A673 (cell line): ENCODE results near the gene GLI3. TPM values are rescaled to one million over a fixed set of nuclear protein-coding genes. Genes with fewer than 3 reads are reported as not detected.

Source experiments
- BruUV-seq: library from RNA; stranded (reverse); fragments of 400-500 nt; replicated peaks from 2 replicates; lab custom pipeline; 2021; lab: Mats Ljungman, UMichigan
- CTCF ChIA-PET: fragments of 300-600 bp; sonication (Branson Sonifier 250); formaldehyde crosslinking; loops from one replicate; lab custom pipeline; 2022; ENCODE audit warnings: antibody characterized with exemption; lab: Charles Lee
- POLR2A ChIA-PET: fragments of 300-600 bp; sonication (Branson Sonifier 250); formaldehyde crosslinking; loops from one replicate; lab custom pipeline; 2022; ENCODE audit warnings: antibody characterized with exemption; ENCODE audit not compliant: low non-redundant PET; lab: Charles Lee
- DNase-seq: peaks from one replicate; pipeline ENCODE4 v3.0.0-alpha.2; 2015; ENCODE audit warnings: low spot score
- H3K27ac ChIP-seq: fragments of 200-600 bp; sonication (generic); 2 replicates; pipeline ENCODE4 v1.5.1; 2016; ENCODE audit warnings: mixed run types, low read depth, mild to moderate bottlenecking, mixed read lengths, antibody characterized with exemption, low read length; ENCODE audit not compliant: poor library complexity, severe bottlenecking
- H3K27me3 ChIP-seq: fragments of 200-600 bp; sonication (generic); replicated peaks from 2 replicates; pipeline ENCODE4 v1.6.1; 2017; ENCODE audit warnings: mixed run types, low read depth, mild to moderate bottlenecking, mixed read lengths, antibody characterized with exemption, low read length; ENCODE audit not compliant: insufficient read depth, poor library complexity
- H3K36me3 ChIP-seq: fragments of 200-600 bp; sonication (generic); 2 replicates; pipeline ENCODE4 v1.6.1; 2016; ENCODE audit warnings: mixed run types, mild to moderate bottlenecking, mixed read lengths, antibody characterized with exemption, low read length; ENCODE audit not compliant: insufficient read depth, poor library complexity, severe bottlenecking
- H3K4me1 ChIP-seq: fragments of 200-600 bp; sonication (generic); 2 replicates; pipeline ENCODE4 v1.6.1; 2017; ENCODE audit warnings: mixed run types, mild to moderate bottlenecking, mixed read lengths, antibody characterized with exemption, low read length; ENCODE audit not compliant: insufficient read depth, poor library complexity, severe bottlenecking
- H3K4me3 ChIP-seq: fragments of 200-600 bp; sonication (generic); 2 replicates; pipeline ENCODE4 v1.5.1; 2016; ENCODE audit warnings: low read depth, mixed run types, mild to moderate bottlenecking, mixed read lengths, low read length; ENCODE audit not compliant: poor library complexity, severe bottlenecking
- H3K9me3 ChIP-seq: fragments of 200-600 bp; sonication (generic); 2 replicates; pipeline ENCODE4 v1.6.1; 2016; ENCODE audit warnings: mixed run types, low read depth, mild to moderate bottlenecking, mixed read lengths, antibody characterized with exemption, low read length; ENCODE audit not compliant: poor library complexity, severe bottlenecking
- CTCF ChIP-seq: fragments of 300-800, 200-600 bp; sonication (generic); conservative IDR thresholded peaks from 2 replicates; pipeline ENCODE4 v1.5.1; 2017; ENCODE audit warnings: low read depth, mild to moderate bottlenecking, antibody characterized with exemption, low read length, moderate library complexity, mixed read lengths
- EZH2 ChIP-seq: fragments of 200-600 bp; sonication (generic); IDR thresholded peaks from 2 replicates; pipeline ENCODE4 v1.6.1; 2017; ENCODE audit warnings: borderline replicate concordance, low read depth, mild to moderate bottlenecking, mixed read lengths, antibody characterized with exemption, low read length; ENCODE audit not compliant: poor library complexity, severe bottlenecking
- intact Hi-C: fragments of 100-400 bp; cut with micrococcal nuclease; formaldehyde crosslinking; loops from one replicate; pipeline ENCODE4 v1.10.0; 2022; ENCODE audit not compliant: unreplicated experiment
- total RNA-seq: library from RNA; stranded (reverse); gene quantifications from 2 replicates; pipeline ENCODE4 v1.2.3, GENCODE V29; 2021

The GLI3 gene
- total RNA-seq, 1 experiment from 2014 or later, result 52.6 TPM

GRCh38 chr7:42161110-42161509 is 75.9 kb downstream of the GLI3 start:
- Histone ChIP-seq H3K9me3 (no peaks in the 10 kb centered on the region), H3K27ac (no peak overlapping the region), H3K27me3 (no peaks in the 10 kb centered on the region), H3K36me3 (no peaks in the 10 kb centered on the region), H3K4me1 (peaks cover 56% of the 10 kb centered on the region), H3K4me3 (no peak overlapping the region)
- DNase-seq, result no peak
- intact Hi-C loops, result no loop called here
- ChIA-PET POLR2A (no interaction called here), CTCF (no interaction called here)
- no peak for TF ChIP-seq EZH2
- TF ChIP-seq CTCF, result no peak
- BruUV-seq, result no TSS peak

GRCh38 chr7:42159130-42159529 is 77.9 kb downstream of the GLI3 start:
- H3K4me1 ChIP-seq, result peaks cover 67% of the 10 kb centered on the region
- H3K4me3 ChIP-seq, result no peak overlapping the region
- H3K36me3 ChIP-seq, result no peaks in the 10 kb centered on the region
- DNase-seq, result no peak
- ChIA-PET CTCF (no interaction called here), POLR2A (interaction anchor here (0.7 kb wide), 1 partner anchor 1378 kb away, joined by 3 read pairs; no protein-coding TSS in a partner anchor)
- intact Hi-C loops, result no loop called here
- no peaks in the 10 kb centered on the region for H3K9me3 ChIP-seq
- H3K27me3 ChIP-seq, result no peaks in the 10 kb centered on the region
- TF ChIP-seq CTCF, result no peak
- TF ChIP-seq EZH2, result no peak
- H3K27ac ChIP-seq, result no peak overlapping the region
- BruUV-seq, result no TSS peak

GRCh38 chr7:42156967-42157721 is 79.9 kb downstream of the GLI3 start:
- CTCF ChIA-PET, result no interaction called here

More at GRCh38 chr7:42156967-42157721, 79.9 kb downstream of the GLI3 start:
- TF ChIP-seq CTCF (0 out of 2 replicates have a peak, but pooled peaks have one; percentile 10), EZH2 (no peak)
- Histone ChIP-seq H3K4me1 (peaks cover 75% of the 10 kb centered on the region), H3K4me3 (no peak overlapping the region), H3K9me3 (no peaks in the 10 kb centered on the region), H3K27me3 (no peaks in the 10 kb centered on the region), H3K27ac (no peak overlapping the region), H3K36me3 (no peaks in the 10 kb centered on the region)
- no peak for DNase-seq
- no TSS peak for BruUV-seq
- POLR2A ChIA-PET, result no interaction called here
- intact Hi-C loops, result no loop called here
